HCT116 (cell line): ENCODE data around the gene RAI1. TPM values are rescaled to one million over a fixed set of nuclear protein-coding genes. Genes with fewer than 3 reads are reported as not detected.

ENCODE experiments used
- ATAC-seq: fragments of 200-7000 bp; cut with Tn5 transposase; 2 replicates; pipeline ENCODE4 v1.9.1; 2020; ENCODE audit warnings: mild to moderate bottlenecking, moderate library complexity
- BruUV-seq: library from RNA; stranded (reverse); fragments of 400-500 nt; replicated peaks from 2 replicates; lab custom pipeline; 2021; lab: Mats Ljungman, UMichigan
- CTCF ChIA-PET: fragments of 300-600 bp; sonication (Branson Sonifier 250); formaldehyde crosslinking; loops from one replicate; lab custom pipeline; 2021; ENCODE audit warnings: antibody characterized with exemption; lab: Charles Lee
- POLR2A ChIA-PET: fragments of 300-600, 350-600 bp; sonication (Branson Sonifier 250); formaldehyde crosslinking; loops from one replicate; lab custom pipeline; 2021; ENCODE audit warnings: antibody characterized with exemption; lab: Charles Lee
- RAD21 ChIA-PET, 2 experiments: fragments of 300-600 bp; sonication (Branson Sonifier 250); formaldehyde crosslinking; loops; one replicate each; lab custom pipeline; 2023; ENCODE audit warnings: low total read pairs in 2 of 2; ENCODE audit not compliant: uncharacterized antibody in 2 of 2, unreplicated experiment in 2 of 2, low non-redundant PET in 1 of 2; lab: Charles Lee
- DNase-seq: peaks from one replicate; pipeline ENCODE4 v3.0.0-alpha.2; 2010; ENCODE audit warnings: low read depth, low spot score
- H2AFZ ChIP-seq: fragments of 200-600 bp; shearing (Covaris generic), sonication (generic); 2 replicates; pipeline ENCODE4 v1.6.1; 2017; ENCODE audit warnings: low read depth, mixed run types, mixed read lengths, antibody characterized with exemption, low read length; ENCODE audit not compliant: poor library complexity, severe bottlenecking
- H3K27ac ChIP-seq: 2 replicates; pipeline ENCODE4 v1.5.1; 2012; ENCODE audit warnings: low read depth, low read length
- H3K27me3 ChIP-seq: fragments of 200-600 bp; sonication (generic); 2 replicates; pipeline ENCODE4 v1.6.1; 2016; ENCODE audit warnings: mixed run types, low read length, mixed read lengths; ENCODE audit not compliant: insufficient read depth
- H3K36me3 ChIP-seq, 2 experiments: fragments of 200-500 bp in 1 of 2; fragments of 200-600 bp in 1 of 2; sonication (Bioruptor generic) in 1 of 2; sonication (generic) in 1 of 2; 2 replicates each; pipeline versions ENCODE4 v1.5.1 to v1.6.1; 2014 to 2016; ENCODE audit warnings: low read length in 2 of 2, inconsistent platforms in 1 of 2, mixed read lengths in 1 of 2, mixed run types in 1 of 2; ENCODE audit not compliant: insufficient read depth in 2 of 2, control insufficient read depth in 1 of 2
- H3K4me1 ChIP-seq, 2 experiments: fragments of 200-600 bp in 1 of 2; sonication (generic) in 1 of 2; 2 replicates each; pipeline versions ENCODE4 v1.5.1 to v1.6.1; 2012 to 2017; ENCODE audit warnings: low read length in 2 of 2, inconsistent platforms in 1 of 2, mild to moderate bottlenecking in 1 of 2, mixed read lengths in 1 of 2, mixed run types in 1 of 2, moderate library complexity in 1 of 2; ENCODE audit not compliant: insufficient read depth in 2 of 2, control insufficient read depth in 1 of 2
- H3K4me2 ChIP-seq: fragments of 200-600 bp; sonication (generic); 2 replicates; pipeline ENCODE4 v1.6.1; 2017; ENCODE audit warnings: mixed run types, low read length, mixed read lengths
- H3K4me3 ChIP-seq, 2 experiments: fragments of 200-600 bp in 1 of 2; sonication (generic) in 1 of 2; replicated peaks in 1 of 2; 2 replicates each; pipeline ENCODE4 v1.5.1; 2011 to 2016; ENCODE audit warnings: low read length in 2 of 2, control low read depth in 1 of 2, low read depth in 1 of 2, mild to moderate bottlenecking in 1 of 2, mixed read lengths in 1 of 2, mixed run types in 1 of 2
- H3K79me2 ChIP-seq: fragments of 200-600 bp; sonication (generic); 2 replicates; pipeline ENCODE4 v1.6.1; 2017; ENCODE audit warnings: mild to moderate bottlenecking, mixed run types, low read length, moderate library complexity, mixed read lengths; ENCODE audit not compliant: insufficient read depth
- H3K9ac ChIP-seq: fragments of 200-600 bp; sonication (generic); 2 replicates; pipeline ENCODE4 v1.6.1; 2016; ENCODE audit warnings: low read length, mixed read lengths
- H3K9me2 ChIP-seq: fragments of 200-600 bp; sonication (generic), shearing (Covaris generic); 2 replicates; pipeline ENCODE4 v1.6.1; 2017; ENCODE audit warnings: mixed run types, mild to moderate bottlenecking, moderate library complexity; ENCODE audit not compliant: insufficient read depth
- H3K9me3 ChIP-seq, 2 experiments: fragments of 200-500 bp in 1 of 2; fragments of 200-600 bp in 1 of 2; sonication (Bioruptor generic) in 1 of 2; sonication (generic) in 1 of 2; 2 replicates each; pipeline ENCODE4 v1.6.1; 2014 to 2017; ENCODE audit warnings: low read length in 2 of 2, mixed read lengths in 2 of 2, inconsistent platforms in 1 of 2, low read depth in 1 of 2, mild to moderate bottlenecking in 1 of 2, mixed run types in 1 of 2, moderate library complexity in 1 of 2; ENCODE audit not compliant: control insufficient read depth in 1 of 2, insufficient read depth in 1 of 2
- H4K20me1 ChIP-seq: fragments of 200-600 bp; sonication (generic), shearing (Covaris generic); 2 replicates; pipeline ENCODE4 v1.6.1; 2017; ENCODE audit warnings: mixed run types, mild to moderate bottlenecking, moderate library complexity; ENCODE audit not compliant: insufficient read depth
- CEBPB ChIP-seq: IDR thresholded peaks from 2 replicates; pipeline ENCODE4 v1.6.1; 2012; ENCODE audit warnings: low read depth
- EGR1 ChIP-seq: IDR thresholded peaks from 2 replicates; pipeline ENCODE4 v1.6.1; 2012; ENCODE audit warnings: low read depth
- ELF1 ChIP-seq: IDR thresholded peaks from 2 replicates; pipeline ENCODE4 v1.6.1; 2012; ENCODE audit warnings: low read depth, borderline replicate concordance
- EZH2 ChIP-seq: fragments of 200-600 bp; sonication (generic); IDR thresholded peaks from 2 replicates; pipeline ENCODE4 v1.6.1; 2017; ENCODE audit warnings: antibody characterized with exemption, mixed run types
- FOSL1 ChIP-seq: IDR thresholded peaks from 2 replicates; pipeline ENCODE4 v1.6.1; 2012; ENCODE audit warnings: low read depth
- JUND ChIP-seq: IDR thresholded peaks from 2 replicates; pipeline ENCODE4 v1.6.1; 2012
- MAX ChIP-seq: IDR thresholded peaks from 2 replicates; pipeline ENCODE4 v1.6.1; 2012
- POLR2A ChIP-seq: IDR thresholded peaks from 2 replicates; pipeline ENCODE4 v1.7.0; 2011; ENCODE audit warnings: borderline replicate concordance; ENCODE audit not compliant: insufficient read depth, insufficient read length; ENCODE audit errors: extremely low read depth
- POLR2AphosphoS5 ChIP-seq: IDR thresholded peaks from 2 replicates; pipeline ENCODE4 v1.6.1; 2011; ENCODE audit warnings: mild to moderate bottlenecking, low read depth, low read length, moderate library complexity
- RAD21 ChIP-seq: IDR thresholded peaks from 2 replicates; pipeline ENCODE4 v1.6.1; 2012; ENCODE audit warnings: low read depth, mild to moderate bottlenecking
- REST ChIP-seq: IDR thresholded peaks from 2 replicates; pipeline ENCODE4 v1.6.1; 2012; ENCODE audit warnings: low read depth
- SIN3A ChIP-seq: IDR thresholded peaks from 2 replicates; pipeline ENCODE4 v1.6.1; 2012; ENCODE audit warnings: low read depth
- SP1 ChIP-seq: IDR thresholded peaks from 2 replicates; pipeline ENCODE4 v1.6.1; 2012; ENCODE audit warnings: low read depth
- SRF ChIP-seq: IDR thresholded peaks from 2 replicates; pipeline ENCODE4 v1.6.1; 2012; ENCODE audit warnings: low read depth
- TCF7L2 ChIP-seq: IDR thresholded peaks from 2 replicates; pipeline ENCODE4 v1.7.0; 2011; ENCODE audit warnings: borderline replicate concordance, inconsistent platforms; ENCODE audit not compliant: insufficient read depth, insufficient read length; ENCODE audit errors: extremely low read depth
- YY1 ChIP-seq: IDR thresholded peaks from 2 replicates; pipeline ENCODE4 v1.6.1; 2011; ENCODE audit warnings: low read length, low read depth, moderate library complexity, mild to moderate bottlenecking; ENCODE audit not compliant: insufficient replicate concordance; ENCODE audit errors: extremely low read depth
- ZFX ChIP-seq: fragments of 450-650 bp; IDR thresholded peaks from 2 replicates; pipeline ENCODE4 v1.6.1; 2017
- ZNF274 ChIP-seq: fragments of 200-500 bp; sonication (Bioruptor generic); IDR thresholded peaks from 2 replicates; pipeline ENCODE4 v1.6.1; 2014; ENCODE audit warnings: mild to moderate bottlenecking, low read depth, low read length, inconsistent platforms
- intact Hi-C: fragments of 100-400 bp; cut with micrococcal nuclease; formaldehyde crosslinking; loops from 2 replicates; pipeline ENCODE4 v1.10.0; 2022
- total RNA-seq: library from RNA; stranded (reverse); gene quantifications from one replicate; pipeline ENCODE4 v1.2.1, GENCODE V29; 2021; ENCODE audit not compliant: unreplicated experiment
- TF ChIP-seq, protein P1 (sequence below), 3 experiments: fragments of 200-600 bp in 1 of 3; sonication (generic) in 1 of 3; IDR thresholded peaks in 2 of 3; conservative IDR thresholded peaks in 1 of 3; 2 replicates each; pipeline ENCODE4 v1.5.1; 2012 to 2017; ENCODE audit warnings: low read depth in 2 of 3, low read length in 2 of 3, antibody characterized with exemption in 1 of 3, borderline replicate concordance in 1 of 3, control low read depth in 1 of 3, mild to moderate bottlenecking in 1 of 3, mixed read lengths in 1 of 3, mixed run types in 1 of 3, moderate library complexity in 1 of 3; ENCODE audit not compliant: insufficient read depth in 1 of 3
- TF ChIP-seq, protein P2 (sequence below): IDR thresholded peaks from 2 replicates; pipeline ENCODE4 v1.6.1; 2011; ENCODE audit warnings: mild to moderate bottlenecking, low read length, moderate library complexity; ENCODE audit not compliant: insufficient replicate concordance; ENCODE audit errors: extremely low read depth

Gene RAI1
- total RNA-seq, 1 experiment from 2014 or later, result 38.5 TPM

DNA sequence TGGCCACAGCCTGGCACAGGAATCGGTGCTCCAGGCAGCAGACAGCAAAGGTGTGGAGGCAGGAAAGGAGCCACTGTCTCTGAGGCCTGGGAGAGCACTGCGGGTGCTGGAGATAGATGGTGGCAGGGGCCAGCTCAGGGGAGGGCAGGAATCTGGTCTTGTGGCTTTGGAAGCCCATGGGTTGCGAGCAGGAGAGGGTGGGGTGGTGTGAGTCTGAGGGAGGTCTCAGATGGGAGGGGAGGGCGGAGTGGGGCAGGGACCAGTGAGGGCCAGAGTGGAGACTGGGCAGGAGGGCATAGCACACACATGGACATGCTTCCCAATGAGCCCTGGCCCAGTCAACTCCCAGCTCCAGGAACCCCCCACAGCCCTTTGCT, 85.5 kb downstream of the RAI1 start:
- Histone ChIP-seq H3K27ac (no peak overlapping the region), H3K36me3 (no peaks in the 10 kb centered on the region), H3K4me3 (no peak overlapping the region), H3K79me2 (peaks cover 15% of the 10 kb centered on the region; the same call in 1 of the 2 replicates), H3K4me2 (no peak overlapping the region), H2AFZ (no peak overlapping the region), H3K9me2 (no peaks in the 10 kb centered on the region), H3K9ac (no peak overlapping the region), H3K9me3 (no peaks in the 10 kb centered on the region), H3K4me1 (peaks cover 3 to 4% of the 10 kb centered on the region in 2 experiments; a peak in 1 of 4 replicates), H3K27me3 (no peaks in the 10 kb centered on the region), H4K20me1 (no peaks in the 10 kb centered on the region)
- no peak for DNase-seq
- ATAC-seq, result no peak
- POLR2A ChIA-PET, result no interaction called here
- BruUV-seq, result no TSS peak
- TF ChIP-seq, protein P1, sequence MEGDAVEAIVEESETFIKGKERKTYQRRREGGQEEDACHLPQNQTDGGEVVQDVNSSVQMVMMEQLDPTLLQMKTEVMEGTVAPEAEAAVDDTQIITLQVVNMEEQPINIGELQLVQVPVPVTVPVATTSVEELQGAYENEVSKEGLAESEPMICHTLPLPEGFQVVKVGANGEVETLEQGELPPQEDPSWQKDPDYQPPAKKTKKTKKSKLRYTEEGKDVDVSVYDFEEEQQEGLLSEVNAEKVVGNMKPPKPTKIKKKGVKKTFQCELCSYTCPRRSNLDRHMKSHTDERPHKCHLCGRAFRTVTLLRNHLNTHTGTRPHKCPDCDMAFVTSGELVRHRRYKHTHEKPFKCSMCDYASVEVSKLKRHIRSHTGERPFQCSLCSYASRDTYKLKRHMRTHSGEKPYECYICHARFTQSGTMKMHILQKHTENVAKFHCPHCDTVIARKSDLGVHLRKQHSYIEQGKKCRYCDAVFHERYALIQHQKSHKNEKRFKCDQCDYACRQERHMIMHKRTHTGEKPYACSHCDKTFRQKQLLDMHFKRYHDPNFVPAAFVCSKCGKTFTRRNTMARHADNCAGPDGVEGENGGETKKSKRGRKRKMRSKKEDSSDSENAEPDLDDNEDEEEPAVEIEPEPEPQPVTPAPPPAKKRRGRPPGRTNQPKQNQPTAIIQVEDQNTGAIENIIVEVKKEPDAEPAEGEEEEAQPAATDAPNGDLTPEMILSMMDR (IDR thresholded peaks at IDR 0.05 in 2 of 3, conservative IDR thresholded peaks at IDR 0.05 in 1 of 3; ENCODE audit: borderline replicate concordance in 1 of 3, insufficient read depth in 1 of 3, low read depth in 2 of 3, low read length in 2 of 3), result no peak
- TF ChIP-seq EGR1 (no peak), SP1 (no peak), ZFX (no peak), ZNF274 (no peak), SIN3A (no peak), YY1 (no peak), TCF7L2 (no peak), POLR2A (no peak), FOSL1 (no peak), ELF1 (no peak), EZH2 (no peak), POLR2AphosphoS5 (no peak), RAD21 (no peak), CEBPB (no peak), SRF (no peak), MAX (no peak), REST (no peak), JUND (no peak)
- TF ChIP-seq, protein P2, sequence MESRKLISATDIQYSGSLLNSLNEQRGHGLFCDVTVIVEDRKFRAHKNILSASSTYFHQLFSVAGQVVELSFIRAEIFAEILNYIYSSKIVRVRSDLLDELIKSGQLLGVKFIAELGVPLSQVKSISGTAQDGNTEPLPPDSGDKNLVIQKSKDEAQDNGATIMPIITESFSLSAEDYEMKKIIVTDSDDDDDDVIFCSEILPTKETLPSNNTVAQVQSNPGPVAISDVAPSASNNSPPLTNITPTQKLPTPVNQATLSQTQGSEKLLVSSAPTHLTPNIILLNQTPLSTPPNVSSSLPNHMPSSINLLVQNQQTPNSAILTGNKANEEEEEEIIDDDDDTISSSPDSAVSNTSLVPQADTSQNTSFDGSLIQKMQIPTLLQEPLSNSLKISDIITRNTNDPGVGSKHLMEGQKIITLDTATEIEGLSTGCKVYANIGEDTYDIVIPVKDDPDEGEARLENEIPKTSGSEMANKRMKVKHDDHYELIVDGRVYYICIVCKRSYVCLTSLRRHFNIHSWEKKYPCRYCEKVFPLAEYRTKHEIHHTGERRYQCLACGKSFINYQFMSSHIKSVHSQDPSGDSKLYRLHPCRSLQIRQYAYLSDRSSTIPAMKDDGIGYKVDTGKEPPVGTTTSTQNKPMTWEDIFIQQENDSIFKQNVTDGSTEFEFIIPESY, result no peak
- CTCF ChIA-PET, result no interaction called here
- RAD21 ChIA-PET, result no interaction called here
- intact Hi-C loops, result no loop called here
